Measurements from ENCODE around the gene MTOR. TPM values are rescaled to one million over a fixed set of nuclear protein-coding genes. Genes with fewer than 3 reads are reported as not detected.

Gene MTOR
- total and polyA plus RNA-seq, 2 donors (not counting 1 experiment from before 2014, with no cell fraction given), result 30.7 to 50.7 TPM

DNA sequence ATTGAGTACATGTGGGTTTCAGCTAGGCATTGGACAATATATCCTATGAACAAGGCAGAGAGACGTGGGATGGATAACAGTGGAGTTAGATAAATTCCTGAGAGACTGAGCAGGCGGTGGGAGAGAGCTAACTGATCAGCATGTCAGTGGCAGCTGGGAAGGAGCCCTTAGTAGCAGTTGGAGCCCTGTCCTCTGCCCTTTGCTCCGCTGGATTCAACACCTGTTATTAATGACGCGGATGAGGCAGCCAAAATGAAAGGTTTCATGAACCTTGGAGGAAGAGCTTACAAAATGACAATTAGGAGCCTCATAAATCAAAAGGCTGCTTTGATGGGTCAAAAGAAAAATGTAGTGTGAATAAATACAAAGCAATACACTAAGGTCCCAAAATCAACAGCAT is 26.7 kb upstream of the MTOR start:
- ChIA-PET POLR2A (no interaction called here), CTCF (interaction anchor here (1.1 kb wide), 1 partner anchor 27 kb away, joined by 3 read pairs; no protein-coding TSS in a partner anchor)
- peaks cover 9% of the 10 kb centered on the region for H3K4me1 Mint-ChIP-seq
- H4K20me1 ChIP-seq (ENCODE audit: control insufficient read depth, insufficient read depth, low read length, poor library complexity, severe bottlenecking), result peaks cover 49% of the 10 kb centered on the region
- H3K27me3 Mint-ChIP-seq, result no peaks in the 10 kb centered on the region
- no peaks in the 10 kb centered on the region for H3K27me3 ChIP-seq (replicated peaks in 1 of 4; ENCODE audit: control extremely low read depth in 1 of 4, control insufficient read depth in 3 of 4, insufficient read depth in 4 of 4, low read length in 3 of 4)
- H3K36me3 ChIP-seq (replicated peaks in 1 of 2; ENCODE audit: control extremely low read depth in 1 of 2, control insufficient read depth in 1 of 2, extremely low read depth in 1 of 2, insufficient read depth in 2 of 2, low read length in 1 of 2), result peaks cover 10 to 66% of the 10 kb centered on the region in 2 experiments
- peaks cover 88% of the 10 kb centered on the region for H3K79me2 ChIP-seq (ENCODE audit: control insufficient read depth, insufficient read depth, low read length)
- no peaks in the 10 kb centered on the region for H3K9me3 Mint-ChIP-seq (ENCODE audit: insufficient read depth)
- H2AFZ ChIP-seq (ENCODE audit: insufficient read depth, low read depth, low read length, poor library complexity, severe bottlenecking), result no peak overlapping the region
- WGBS (ENCODE audit: insufficient coverage), result 97% methylated on average over 3 of the region's 5 CpGs
- peaks cover 8 to 11% of the 10 kb centered on the region in 2 donors for H3K4me1 ChIP-seq (ENCODE audit: control insufficient read depth in 2 of 2, insufficient read depth in 2 of 2, low read length in 2 of 2)
- intact Hi-C loops (cut with micrococcal nuclease), result no loop called here
- DNase-seq (no peak), ATAC-seq (ENCODE audit: low read depth) (no peak)
- no peak overlapping the region for H3K4me3 Mint-ChIP-seq
- H3K4me3 ChIP-seq (ENCODE audit: control extremely low read depth in 1 of 5, extremely low read depth in 1 of 5, insufficient read depth in 1 of 5, low read depth in 2 of 5, low read length in 4 of 5), result no peak overlapping the region
- TF ChIP-seq EZH2 (IDR thresholded peaks at IDR 0.05; ENCODE audit: borderline replicate concordance, insufficient read depth, low read depth, low read length, poor library complexity, severe bottlenecking), result no peak
- H3K27ac ChIP-seq (ENCODE audit: low read length in 2 of 2), result no peak overlapping the region
- H3K9me3 ChIP-seq (ENCODE audit: control extremely low read depth in 1 of 3, control insufficient read depth in 2 of 3, insufficient read depth in 1 of 3, low read length in 2 of 3), result no peaks in the 10 kb centered on the region
- no peak overlapping the region for H3K4me2 ChIP-seq (replicated peaks; ENCODE audit: low read depth, low read length, poor library complexity, severe bottlenecking)
- H3K9ac ChIP-seq (ENCODE audit: low read length), result no peak overlapping the region
- H3K27ac Mint-ChIP-seq, result no peak overlapping the region

- H3K27me3 ChIP-seq (replicated peaks in 1 of 4; ENCODE audit: control extremely low read depth in 1 of 4, control insufficient read depth in 3 of 4, insufficient read depth in 4 of 4, low read length in 3 of 4), result no peaks in the 10 kb centered on the region
- H2AFZ ChIP-seq (ENCODE audit: insufficient read depth, low read depth, low read length, poor library complexity, severe bottlenecking), result no peak overlapping the region
- no peak overlapping the region for H3K27ac ChIP-seq (ENCODE audit: low read length in 2 of 2)
- 100% methylated on average over 3 of the region's 3 CpGs for WGBS (ENCODE audit: insufficient coverage)
- Mint-ChIP-seq H3K4me1 (peaks cover 24% of the 10 kb centered on the region), H3K27ac (peak overlapping the region; percentile 2), H3K9me3 (ENCODE audit: insufficient read depth) (no peaks in the 10 kb centered on the region), H3K27me3 (no peaks in the 10 kb centered on the region), H3K4me3 (no peak overlapping the region)
- H4K20me1 ChIP-seq (ENCODE audit: control insufficient read depth, insufficient read depth, low read length, poor library complexity, severe bottlenecking), result peaks cover 39% of the 10 kb centered on the region
- H3K79me2 ChIP-seq (ENCODE audit: control insufficient read depth, insufficient read depth, low read length), result peaks cover 93% of the 10 kb centered on the region
- DNase-seq (no peak), ATAC-seq (ENCODE audit: low read depth) (no peak)
- POLR2A ChIA-PET, result no interaction called here
- H3K9ac ChIP-seq (ENCODE audit: low read length), result no peak overlapping the region
- H3K36me3 ChIP-seq (replicated peaks in 1 of 2; ENCODE audit: control extremely low read depth in 1 of 2, control insufficient read depth in 1 of 2, extremely low read depth in 1 of 2, insufficient read depth in 2 of 2, low read length in 1 of 2), result peaks cover 8 to 58% of the 10 kb centered on the region in 2 experiments
- intact Hi-C loops (cut with micrococcal nuclease), result no loop called here
- CTCF ChIA-PET, result no interaction called here
- no peak overlapping the region for H3K4me2 ChIP-seq (replicated peaks; ENCODE audit: low read depth, low read length, poor library complexity, severe bottlenecking)
- H3K4me3 ChIP-seq (ENCODE audit: control extremely low read depth in 1 of 5, extremely low read depth in 1 of 5, insufficient read depth in 1 of 5, low read depth in 2 of 5, low read length in 4 of 5), result no peak overlapping the region
- TF ChIP-seq EZH2 (IDR thresholded peaks at IDR 0.05; ENCODE audit: borderline replicate concordance, insufficient read depth, low read depth, low read length, poor library complexity, severe bottlenecking), result no peak
- no peaks in the 10 kb centered on the region for H3K9me3 ChIP-seq (ENCODE audit: control extremely low read depth in 1 of 3, control insufficient read depth in 2 of 3, insufficient read depth in 1 of 3, low read length in 2 of 3)
- peaks cover 28 to 30% of the 10 kb centered on the region in 2 donors for H3K4me1 ChIP-seq (ENCODE audit: control insufficient read depth in 2 of 2, insufficient read depth in 2 of 2, low read length in 2 of 2)
Measured at GRCh38 chr1:11286735-11287410, 24.5 kb upstream of the MTOR start.
